HEK293 (cell line): ENCODE data around the gene SPECC1L.

Experiments
- TSHZ1 ChIP-seq: fragments of 450-650 bp; formaldehyde crosslinking; IDR thresholded peaks from 2 replicates; pipeline ENCODE4 v1.5.1; 2016; ENCODE audit warnings: missing biosample characterization, missing genetic modification characterization, borderline replicate concordance
- ZNF354C ChIP-seq: fragments of 450-650 bp; formaldehyde crosslinking; IDR thresholded peaks from 2 replicates; pipeline ENCODE4 v1.5.1; 2016; ENCODE audit warnings: missing biosample characterization, missing genetic modification characterization, low read depth, borderline replicate concordance
- ZSCAN30 ChIP-seq: fragments of 450-650 bp; IDR thresholded peaks from 2 replicates; pipeline ENCODE4 v1.5.1; 2018; ENCODE audit warnings: missing biosample characterization, mild to moderate bottlenecking, missing genetic modification characterization, moderate library complexity

- TF ChIP-seq TSHZ1 (tag by site-specific recombination): no peak
- TF ChIP-seq ZNF354C (tag by site-specific recombination): no peak
- TF ChIP-seq ZSCAN30 (tag by site-specific recombination): no peak
These were observed 37.9 kb upstream of the SPECC1L start for GRCh38 chr22:24232725-24233124.
